Esophagus muscularis mucosa (tissue), 4 donors: ENCODE data around the gene CLEC16A. TPM values are rescaled to one million over a fixed set of nuclear protein-coding genes. Genes with fewer than 3 reads are reported as not detected.
A peak's percentile ranks its signal among the peaks of the same experiment; 100 is the strongest.

Experiments used
- DNase-seq: peaks from one replicate; pipeline ENCODE4 v3.0.0-alpha.2; 2017; ENCODE audit errors: extremely low spot score
- H3K27ac ChIP-seq, 4 donors: fragments of 200-600 bp; sonication (generic); replicated peaks in 1 of 4; 1 replicate in 3 of 4; 2 replicates in 1 of 4; pipeline ENCODE4 v1.5.1; 2016 to 2019; ENCODE audit warnings: mild to moderate bottlenecking in 1 of 4
- H3K27me3 ChIP-seq, 4 donors: fragments of 200-600 bp; sonication (generic); one replicate each; pipeline versions ENCODE4 v1.5.1 to v1.6.0; 2016 to 2019
- H3K36me3 ChIP-seq, 4 donors: fragments of 200-600 bp; sonication (generic); one replicate each; pipeline ENCODE4 v1.5.1; 2016 to 2019
- H3K4me1 ChIP-seq, 4 donors: fragments of 200-600 bp; sonication (generic); one replicate each; pipeline ENCODE4 v1.5.1; 2016 to 2019
- H3K4me3 ChIP-seq, 4 donors: fragments of 200-600 bp; sonication (generic); 1 replicate in 2 of 4; 2 replicates in 2 of 4; pipeline ENCODE4 v1.5.1; 2016 to 2019; ENCODE audit warnings: mild to moderate bottlenecking in 4 of 4, moderate library complexity in 1 of 4
- H3K9me3 ChIP-seq, 4 donors: fragments of 200-600 bp; sonication (generic); 1 replicate in 3 of 4; 2 replicates in 1 of 4; pipeline ENCODE4 v1.5.1; 2016 to 2019
- CTCF ChIP-seq, 3 experiments: fragments of 200-600 bp in 2 of 3; fragments of 450-650 bp in 1 of 3; sonication (generic) in 2 of 3; IDR thresholded peaks; one replicate each; pipeline ENCODE4 v1.5.1; 2017 to 2019; ENCODE audit warnings: antibody characterized with exemption in 3 of 3, mild to moderate bottlenecking in 2 of 3, moderate library complexity in 1 of 3
- EP300 ChIP-seq: sonication (generic); formaldehyde crosslinking; IDR thresholded peaks from one replicate; pipeline ENCODE4 v1.6.1; 2017; ENCODE audit warnings: antibody characterized with exemption
- POLR2A ChIP-seq: fragments of 450-650 bp; IDR thresholded peaks from one replicate; pipeline ENCODE4 v1.6.1; 2017; ENCODE audit warnings: antibody characterized with exemption, moderate library complexity, mild to moderate bottlenecking, low read depth
- POLR2AphosphoS5 ChIP-seq, 2 donors: sonication (generic); formaldehyde crosslinking; IDR thresholded peaks; one replicate each; pipeline ENCODE4 v1.6.1; 2017; ENCODE audit warnings: antibody characterized with exemption in 2 of 2
- whole genome bisulfite sequencing: methylation state at CpG from one replicate; pipeline ENCODE4 v1.1.5; 2018; 5-methylcytosine and 5-hydroxymethylcytosine counted together
- intact Hi-C: fragments of 100-400 bp; cut with DNase I; formaldehyde crosslinking; loops from one replicate; pipeline ENCODE4 v1.15.1; 2023
- total RNA-seq, 4 donors: library from RNA; depleted of rRNA; stranded (reverse); fragments of >200 nt; gene quantifications; one replicate each; pipeline versions ENCODE4 v1.1.0 to v1.2.1, GENCODE V29; 2016

Gene CLEC16A
- total RNA-seq, 4 donors from 2014 or later: 22.3 to 34.7 (median 29.2) TPM

- intact Hi-C loops: loop anchor here (10.0 kb wide), 1 partner anchor 181 kb away; the partner anchor contains the start of gene SOCS1
- Histone ChIP-seq H3K36me3 (peaks cover 0 to 38% (median 29%) of the 10 kb centered on the region in 4 donors), H3K9me3 (no peaks in the 10 kb centered on the region), H3K27ac (no peak overlapping the region), H3K27me3 (no peaks in the 10 kb centered on the region), H3K4me1 (peaks cover 4 to 10% (median 8%) of the 10 kb centered on the region in 4 donors), H3K4me3 (no peak overlapping the region)
- TF ChIP-seq POLR2A: no peak
- TF ChIP-seq CTCF (IDR thresholded peaks at IDR 0.05): no peak
- TF ChIP-seq POLR2AphosphoS5 (IDR thresholded peaks at IDR 0.05): no peak
- no peak for TF ChIP-seq EP300
- no peak for DNase-seq
- WGBS: 90% methylated on average over 11 of the region's 11 CpGs
Observed at GRCh38 chr16:11073407-11073999, 129.1 kb downstream of the CLEC16A start.

- DNase-seq: no peak
- intact Hi-C loops: loop anchor here (10.0 kb wide), 1 partner anchor 181 kb away; the partner anchor contains the start of gene SOCS1
- H3K27ac ChIP-seq: no peak overlapping the region
Observed at GRCh38 chr16:11074131-11074530, 129.8 kb downstream of the CLEC16A start.

GRCh38 chr16:11075163-11075562 lies 130.8 kb downstream of the CLEC16A start:
- Histone ChIP-seq H3K9me3 (no peaks in the 10 kb centered on the region), H3K36me3 (peaks cover 0 to 30% (median 25%) of the 10 kb centered on the region in 4 donors), H3K27ac (no peak overlapping the region), H3K27me3 (no peaks in the 10 kb centered on the region), H3K4me3 (no peak overlapping the region), H3K4me1 (peaks cover 8 to 27% (median 25%) of the 10 kb centered on the region in 4 donors)
- WGBS: 96% methylated on average over 3 of the region's 4 CpGs
- no peak for TF ChIP-seq EP300
- TF ChIP-seq POLR2A: no peak
- DNase-seq: no peak
- intact Hi-C loops: loop anchor here (10.0 kb wide), 1 partner anchor 180 kb away; the partner anchor contains the start of gene SOCS1

More at GRCh38 chr16:11074131-11074530, 129.8 kb downstream of the CLEC16A start:
- TF ChIP-seq EP300 (no peak), POLR2A (no peak), CTCF (IDR thresholded peaks at IDR 0.05) (no peak), POLR2AphosphoS5 (IDR thresholded peaks at IDR 0.05) (no peak)
- peaks cover 0 to 34% (median 27%) of the 10 kb centered on the region in 4 donors for H3K36me3 ChIP-seq
- peaks cover 8 to 17% (median 14%) of the 10 kb centered on the region in 4 donors for H3K4me1 ChIP-seq
- H3K27me3 ChIP-seq: no peaks in the 10 kb centered on the region
- H3K9me3 ChIP-seq: no peaks in the 10 kb centered on the region
- H3K4me3 ChIP-seq: no peak overlapping the region

GRCh38 chr16:11076259-11077018 lies 132.1 kb downstream of the CLEC16A start:
- H3K36me3 ChIP-seq: peaks cover 0 to 32% (median 24%) of the 10 kb centered on the region in 4 donors
- 90% methylated on average over 13 of the region's 13 CpGs for WGBS
- no peaks in the 10 kb centered on the region for H3K9me3 ChIP-seq
- intact Hi-C loops: loop anchor here (10.0 kb wide), 1 partner anchor 178 kb away; the partner anchor contains the start of gene SOCS1
- H3K4me3 ChIP-seq: no peak overlapping the region
- no peak for TF ChIP-seq POLR2AphosphoS5 (IDR thresholded peaks at IDR 0.05)
- TF ChIP-seq POLR2A: no peak
- no peak for TF ChIP-seq EP300
- TF ChIP-seq CTCF (IDR thresholded peaks at IDR 0.05): no peak
- no peak for DNase-seq
- no peaks in the 10 kb centered on the region for H3K27me3 ChIP-seq
- peaks cover 8 to 32% (median 29%) of the 10 kb centered on the region in 4 donors for H3K4me1 ChIP-seq
- peak overlapping the region in 1 of 4 donors; percentile 53 for H3K27ac ChIP-seq
